Fibroblast of lung (primary cell): ENCODE data around the gene BCL3. TPM values are rescaled to one million over a fixed set of nuclear protein-coding genes. Genes with fewer than 3 reads are reported as not detected.

ENCODE experiments used
- DNase-seq, 2 donors: peaks; one replicate each; pipeline versions ENCODE4 v3.0.0 to v3.0.0-alpha.2; 2010; ENCODE audit warnings: low read depth in 2 of 2
- H2AFZ ChIP-seq: 2 replicates; pipeline ENCODE4 v1.5.1; 2012; ENCODE audit warnings: low read length, control low read depth, inconsistent platforms
- H3K27ac ChIP-seq: 2 replicates; pipeline ENCODE4 v1.5.1; 2011; ENCODE audit warnings: low read length, control low read depth; ENCODE audit not compliant: insufficient read depth
- H3K27me3 ChIP-seq: 2 replicates; pipeline ENCODE4 v1.5.1; 2011; ENCODE audit warnings: mild to moderate bottlenecking, low read length; ENCODE audit not compliant: control insufficient read depth, insufficient read depth
- H3K36me3 ChIP-seq: 2 replicates; pipeline ENCODE4 v1.5.1; 2011; ENCODE audit warnings: low read length; ENCODE audit not compliant: control insufficient read depth, insufficient read depth
- H3K4me1 ChIP-seq: 2 replicates; pipeline ENCODE4 v1.5.1; 2011; ENCODE audit warnings: low read length; ENCODE audit not compliant: control insufficient read depth, insufficient read depth; ENCODE audit errors: extremely low read depth
- H3K4me2 ChIP-seq: 2 replicates; pipeline ENCODE4 v1.5.1; 2011; ENCODE audit warnings: low read length, control low read depth; ENCODE audit not compliant: insufficient read depth; ENCODE audit errors: extremely low read depth
- H3K4me3 ChIP-seq, 4 experiments: fragments of 200-600 bp in 1 of 4; sonication (generic) in 1 of 4; replicated peaks in 1 of 4; 2 replicates each; pipeline ENCODE4 v1.5.1; 2011 to 2016; ENCODE audit warnings: low read length in 4 of 4, low read depth in 3 of 4, mild to moderate bottlenecking in 3 of 4, control low read depth in 2 of 4, inconsistent platforms in 1 of 4, mixed read lengths in 1 of 4; ENCODE audit not compliant: insufficient read depth in 1 of 4; ENCODE audit errors: control extremely low read depth in 1 of 4
- H3K79me2 ChIP-seq: 2 replicates; pipeline ENCODE4 v1.5.1; 2012; ENCODE audit warnings: mild to moderate bottlenecking, low read length, inconsistent platforms; ENCODE audit not compliant: control insufficient read depth, insufficient read depth
- H3K9ac ChIP-seq: 2 replicates; pipeline ENCODE4 v1.5.1; 2011; ENCODE audit warnings: mild to moderate bottlenecking, low read length, control low read depth; ENCODE audit not compliant: insufficient read depth
- H3K9me3 ChIP-seq: 2 replicates; pipeline ENCODE4 v1.5.1; 2012; ENCODE audit warnings: low read depth, low read length; ENCODE audit not compliant: control insufficient read depth, insufficient read depth
- H4K20me1 ChIP-seq: 2 replicates; pipeline ENCODE4 v1.5.1; 2011; ENCODE audit warnings: low read length; ENCODE audit not compliant: control insufficient read depth, insufficient read depth; ENCODE audit errors: extremely low read depth
- EZH2 ChIP-seq: IDR thresholded peaks from 2 replicates; pipeline ENCODE4 v1.5.1; 2012; ENCODE audit warnings: low read length, control low read depth, mild to moderate bottlenecking; ENCODE audit errors: missing control alignments
- polyA plus RNA-seq, 2 donors: library from polyadenylated mRNA; depleted of rRNA in 1 of 2; stranded (reverse) in 1 of 2; unstranded in 1 of 2; fragments of >200 nt; gene quantifications; 2 replicates each; pipeline ENCODE4 v1.2.1, GENCODE V29; 2011 to 2012; ENCODE audit warnings: missing spikeins in 1 of 2
- total RNA-seq: library from RNA; depleted of rRNA; stranded (reverse); fragments of >200 nt; gene quantifications from 2 replicates; pipeline ENCODE4 v1.2.1, GENCODE V29; 2014
- TF ChIP-seq, protein P1 (sequence below), 2 donors: IDR thresholded peaks in 1 of 2; conservative IDR thresholded peaks in 1 of 2; 1 replicate in 1 of 2; 2 replicates in 1 of 2; pipeline ENCODE4 v1.5.1; 2011 to 2012; ENCODE audit warnings: low read length in 2 of 2, control low read depth in 1 of 2, inconsistent platforms in 1 of 2, low read depth in 1 of 2, mild to moderate bottlenecking in 1 of 2

The BCL3 gene
- total and polyA plus RNA-seq, 2 donors (not counting 1 experiment from before 2014, with no cell fraction given): 6.8 to 20.6 TPM

DNA sequence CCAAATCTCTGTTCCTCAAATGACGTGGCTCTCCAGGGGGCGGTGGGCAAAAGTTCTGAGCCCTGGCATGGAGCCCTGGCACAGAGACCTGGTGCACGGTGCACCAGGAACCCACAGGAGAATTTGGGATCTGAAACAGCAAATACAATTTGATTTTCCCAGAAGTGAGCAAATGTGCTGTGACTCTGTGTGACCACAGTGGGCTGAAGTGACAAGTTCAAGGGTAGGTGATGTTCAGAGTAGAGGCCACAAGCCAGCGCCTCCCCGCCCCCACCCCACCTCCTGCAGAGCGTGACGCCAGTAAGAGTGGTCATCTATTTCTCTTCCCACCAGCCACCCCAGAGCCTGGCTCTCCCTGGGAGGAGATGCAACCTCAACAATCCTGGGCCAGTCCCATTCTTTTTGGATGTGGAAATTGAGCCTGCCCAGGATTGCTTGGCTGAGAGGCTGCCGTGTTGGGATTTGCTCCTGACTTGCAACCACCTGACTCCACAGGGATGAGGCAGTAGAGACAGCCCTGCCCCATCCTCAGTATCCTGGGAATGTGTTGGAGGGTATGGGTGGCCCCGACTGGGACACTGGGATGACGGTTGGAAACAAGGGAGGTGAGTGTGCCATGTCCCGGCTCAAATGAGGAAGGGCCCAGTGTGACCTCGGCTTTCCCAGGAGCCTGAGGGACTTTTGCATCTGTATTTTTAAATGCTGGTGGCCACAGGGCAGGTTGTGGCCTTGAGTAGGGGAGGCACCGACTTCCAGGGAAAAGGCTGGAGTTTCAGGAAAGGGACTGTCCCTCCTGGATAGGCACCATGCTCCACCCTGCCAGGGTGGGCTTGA is 11.1 kb upstream of the BCL3 start:
- Histone ChIP-seq H3K9ac (no peak overlapping the region), H3K4me3 (no peak overlapping the region)

GRCh38 chr19:44738136-44738535 is 10.4 kb upstream of the BCL3 start:
- Histone ChIP-seq H3K4me2 (no peak overlapping the region), H3K36me3 (no peaks in the 10 kb centered on the region), H3K79me2 (no peaks in the 10 kb centered on the region), H4K20me1 (no peaks in the 10 kb centered on the region), H3K27ac (no peak overlapping the region), H3K9me3 (no peaks in the 10 kb centered on the region), H2AFZ (no peak overlapping the region), H3K9ac (no peak overlapping the region), H3K27me3 (no peaks in the 10 kb centered on the region), H3K4me3 (no peak overlapping the region), H3K4me1 (peaks cover 7% of the 10 kb centered on the region)
- TF ChIP-seq, protein P1, sequence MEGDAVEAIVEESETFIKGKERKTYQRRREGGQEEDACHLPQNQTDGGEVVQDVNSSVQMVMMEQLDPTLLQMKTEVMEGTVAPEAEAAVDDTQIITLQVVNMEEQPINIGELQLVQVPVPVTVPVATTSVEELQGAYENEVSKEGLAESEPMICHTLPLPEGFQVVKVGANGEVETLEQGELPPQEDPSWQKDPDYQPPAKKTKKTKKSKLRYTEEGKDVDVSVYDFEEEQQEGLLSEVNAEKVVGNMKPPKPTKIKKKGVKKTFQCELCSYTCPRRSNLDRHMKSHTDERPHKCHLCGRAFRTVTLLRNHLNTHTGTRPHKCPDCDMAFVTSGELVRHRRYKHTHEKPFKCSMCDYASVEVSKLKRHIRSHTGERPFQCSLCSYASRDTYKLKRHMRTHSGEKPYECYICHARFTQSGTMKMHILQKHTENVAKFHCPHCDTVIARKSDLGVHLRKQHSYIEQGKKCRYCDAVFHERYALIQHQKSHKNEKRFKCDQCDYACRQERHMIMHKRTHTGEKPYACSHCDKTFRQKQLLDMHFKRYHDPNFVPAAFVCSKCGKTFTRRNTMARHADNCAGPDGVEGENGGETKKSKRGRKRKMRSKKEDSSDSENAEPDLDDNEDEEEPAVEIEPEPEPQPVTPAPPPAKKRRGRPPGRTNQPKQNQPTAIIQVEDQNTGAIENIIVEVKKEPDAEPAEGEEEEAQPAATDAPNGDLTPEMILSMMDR (conservative IDR thresholded peaks at IDR 0.05 in 1 of 2, IDR thresholded peaks at IDR 0.05 in 1 of 2; ENCODE audit: low read depth in 1 of 2, low read length in 2 of 2): no peak
- no peak for TF ChIP-seq EZH2
- DNase-seq: no peak

More for the DNA sequence above, 11.1 kb upstream of the BCL3 start:
- Histone ChIP-seq H3K4me2 (no peak overlapping the region), H3K36me3 (no peaks in the 10 kb centered on the region), H3K79me2 (no peaks in the 10 kb centered on the region), H3K27me3 (no peaks in the 10 kb centered on the region), H3K27ac (no peak overlapping the region), H2AFZ (no peak overlapping the region), H3K4me1 (peaks cover 3% of the 10 kb centered on the region), H3K9me3 (no peaks in the 10 kb centered on the region), H4K20me1 (no peaks in the 10 kb centered on the region)
- peak in 1 of 2 donors; percentile 84 for DNase-seq
- TF ChIP-seq EZH2: no peak
- TF ChIP-seq, protein P1 (conservative IDR thresholded peaks at IDR 0.05 in 1 of 2, IDR thresholded peaks at IDR 0.05 in 1 of 2; ENCODE audit: low read depth in 1 of 2, low read length in 2 of 2): no peak

DNA sequence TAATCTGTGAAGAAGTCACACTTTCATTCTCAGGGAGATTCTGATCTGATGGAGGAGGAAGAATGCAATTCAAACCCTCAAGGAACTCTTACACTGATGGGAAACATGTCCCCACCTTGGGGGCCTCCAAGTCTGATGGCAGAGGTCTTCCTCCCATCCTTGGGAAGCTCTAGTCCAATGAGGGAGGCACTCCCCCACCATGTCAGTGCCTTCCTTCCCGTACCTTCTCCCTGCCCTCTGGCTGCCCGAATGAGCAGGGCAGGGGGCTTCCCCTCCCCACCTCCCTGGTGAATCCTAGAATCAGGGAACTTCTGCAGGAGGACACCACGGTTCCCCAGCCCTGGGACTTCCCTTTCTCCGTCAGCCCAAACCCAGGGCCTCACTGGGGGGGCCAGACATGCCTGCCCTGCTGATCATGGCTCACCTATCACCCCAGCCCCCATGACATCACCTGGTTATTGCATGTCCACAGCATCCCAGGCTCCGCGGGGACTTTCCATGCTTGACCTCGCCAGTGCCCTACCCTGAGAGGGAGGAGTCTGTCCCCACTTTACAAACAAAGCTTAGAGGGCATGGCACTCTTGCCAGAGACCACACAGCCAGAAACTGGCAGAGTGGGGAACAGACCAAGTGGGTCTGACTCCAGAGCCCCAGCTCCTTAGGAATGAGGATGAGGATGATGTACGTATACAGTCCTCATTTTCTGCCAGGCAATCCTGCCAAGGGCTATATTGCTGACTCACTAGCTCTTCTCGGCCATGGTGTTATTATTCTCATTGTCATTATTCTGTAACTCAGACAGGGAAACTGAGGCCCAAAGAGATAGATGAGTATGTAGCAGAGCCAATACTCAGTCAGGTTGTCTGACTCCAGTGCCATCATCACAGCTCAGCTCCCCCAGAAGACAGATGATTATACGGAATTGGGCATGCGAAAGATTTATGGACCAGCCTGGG is 9.6 kb upstream of the BCL3 start:
- no peaks in the 10 kb centered on the region for H4K20me1 ChIP-seq
- no peak overlapping the region for H3K4me3 ChIP-seq
- peaks cover 7% of the 10 kb centered on the region for H3K4me1 ChIP-seq
- H3K27me3 ChIP-seq: no peaks in the 10 kb centered on the region
- H3K4me2 ChIP-seq: no peak overlapping the region
- DNase-seq: peak in 1 of 2 donors; percentile 36
- no peak overlapping the region for H2AFZ ChIP-seq
- H3K27ac ChIP-seq: no peak overlapping the region
- no peaks in the 10 kb centered on the region for H3K9me3 ChIP-seq
- no peaks in the 10 kb centered on the region for H3K36me3 ChIP-seq
- H3K79me2 ChIP-seq: no peaks in the 10 kb centered on the region
- no peak for TF ChIP-seq EZH2
- H3K9ac ChIP-seq: no peak overlapping the region
